ENCODE measurements around the gene SLIT3. TPM values are rescaled to one million over a fixed set of nuclear protein-coding genes. Genes with fewer than 3 reads are reported as not detected.

SLIT3 gene
- total RNA-seq, 1 experiment from 2014 or later, result 0.92 TPM

DNA sequence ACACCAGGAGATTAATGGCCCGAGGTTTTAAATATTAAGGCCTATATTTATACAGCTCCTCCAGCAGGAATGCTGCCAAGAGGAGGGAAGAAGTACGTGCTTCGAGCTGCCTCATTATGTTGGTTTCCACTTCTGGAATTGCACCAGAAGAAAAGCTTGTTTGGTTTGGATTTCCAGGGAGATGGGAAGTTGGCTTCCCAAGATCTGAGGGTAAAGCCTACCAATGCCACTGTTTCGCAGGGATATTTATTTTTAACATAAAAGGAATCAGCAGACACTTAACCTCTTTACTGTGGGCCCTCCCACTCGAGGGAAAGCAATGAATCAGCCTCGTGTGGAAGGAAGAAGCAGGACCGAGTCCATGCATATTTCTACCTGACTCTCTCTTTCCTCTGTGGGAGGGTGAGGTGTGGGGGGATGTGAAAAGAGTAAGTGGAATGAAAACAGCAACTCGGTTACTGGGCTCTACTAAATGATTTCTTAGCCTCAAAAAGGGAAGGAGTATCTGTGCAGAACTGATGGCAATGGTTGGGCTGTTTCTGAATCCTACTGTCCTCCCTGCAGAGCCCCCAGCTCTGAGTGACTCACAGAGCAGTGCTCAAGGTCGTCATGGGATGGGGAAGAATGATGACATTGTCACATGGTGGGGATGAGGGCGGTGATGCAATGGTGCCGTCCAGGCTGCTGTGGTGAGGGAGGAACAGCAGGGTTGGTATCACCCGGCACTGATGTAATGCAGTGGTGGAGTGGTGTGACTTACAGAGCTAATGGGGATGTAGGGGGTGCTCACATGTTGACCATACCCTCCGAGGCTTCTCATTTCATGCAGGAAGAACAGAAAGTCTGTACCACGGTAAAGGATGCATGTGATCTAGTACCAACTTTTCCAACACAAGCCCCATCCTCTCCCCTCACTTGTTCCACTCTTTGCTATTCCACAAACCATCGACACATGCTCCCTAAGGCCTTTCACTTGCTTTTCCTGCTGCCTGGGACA is 506.8 kb downstream of the SLIT3 start:
- H3K36me3 Mint-ChIP-seq (ENCODE audit: insufficient read depth in 1 of 3, low read depth in 3 of 3), result no peaks in the 10 kb centered on the region
- no peak overlapping the region for H4K8ac ChIP-seq (replicated peaks; ENCODE audit: insufficient read length, low read depth, low read length)
- DNase-seq, result no peak
- H3K9ac ChIP-seq (ENCODE audit: extremely low read depth, insufficient read length, low read length), result no peak overlapping the region
- H3K56ac ChIP-seq (ENCODE audit: insufficient read length, low read depth, low read length), result no peak overlapping the region
- no peaks in the 10 kb centered on the region for H3K79me2 ChIP-seq (ENCODE audit: insufficient read depth, low read length)
- no peak overlapping the region for H3K23ac ChIP-seq (ENCODE audit: insufficient read length, low read depth, low read length)
- no peak overlapping the region for H3K4ac ChIP-seq (ENCODE audit: low read depth, low read length)
- H3K23me2 ChIP-seq (ENCODE audit: insufficient read length, low read depth, low read length, poor library complexity, severe bottlenecking), result no peaks in the 10 kb centered on the region
- no peak overlapping the region for H2BK120ac ChIP-seq (ENCODE audit: low read depth, low read length, poor library complexity, severe bottlenecking)
- H2BK20ac ChIP-seq (ENCODE audit: low read depth, low read length, poor library complexity, severe bottlenecking), result no peak overlapping the region
- no peak overlapping the region for H3K27ac ChIP-seq (ENCODE audit: insufficient read length, low read depth, low read length)
- no peak overlapping the region for H3K4me3 Mint-ChIP-seq
- H3K4me1 ChIP-seq (ENCODE audit: insufficient read depth, low read length), result no peaks in the 10 kb centered on the region
- H2AFZ ChIP-seq (ENCODE audit: low read length), result no peak overlapping the region
- WGBS (ENCODE audit: extremely low coverage, insufficient read length, low lambda C conversion rate), result no CpG with 5 or more reads among the region's 15 CpGs
- no peak overlapping the region; a peak in 1 of 7 replicates for H3K27ac Mint-ChIP-seq
- H3K27me3 Mint-ChIP-seq (ENCODE audit: low read depth), result peaks cover 11% of the 10 kb centered on the region
- no peak overlapping the region for H3T11ph ChIP-seq (ENCODE audit: low read length)
- no peak overlapping the region for H4K91ac ChIP-seq (ENCODE audit: insufficient read length, low read depth, low read length)
- H3K79me1 ChIP-seq (ENCODE audit: insufficient read depth, low read depth, low read length, poor library complexity, severe bottlenecking), result no peaks in the 10 kb centered on the region
- no peak overlapping the region for H4K5ac ChIP-seq (ENCODE audit: insufficient read length, low read depth, low read length)
- no peak overlapping the region for H3K18ac ChIP-seq (ENCODE audit: insufficient read length, low read depth, low read length)
- H3K4me2 ChIP-seq (ENCODE audit: insufficient read depth, insufficient read length, low read length), result no peak overlapping the region
- peaks cover 5 to 6% of the 10 kb centered on the region in 2 experiments for H3K4me1 Mint-ChIP-seq
- no peaks in the 10 kb centered on the region for H3K9me3 Mint-ChIP-seq
- H2BK5ac ChIP-seq (ENCODE audit: insufficient read length, low read length), result no peak overlapping the region
- H3K14ac ChIP-seq (ENCODE audit: insufficient read depth, low read length), result no peak overlapping the region
- H3K27me3 ChIP-seq (ENCODE audit: insufficient read depth, low read length), result no peaks in the 10 kb centered on the region
- no peak overlapping the region for H2BK15ac ChIP-seq (ENCODE audit: low read depth, low read length)
- no peaks in the 10 kb centered on the region for H4K20me1 ChIP-seq (ENCODE audit: control insufficient read depth, insufficient read depth, insufficient read length)
- no peaks in the 10 kb centered on the region for H3K9me3 ChIP-seq (ENCODE audit: control insufficient read depth, low read depth, low read length)
- no peak overlapping the region for H2AK5ac ChIP-seq (ENCODE audit: insufficient read length, low read length)
- no peak overlapping the region for H2BK12ac ChIP-seq (ENCODE audit: insufficient read length, low read depth, low read length)
- TF ChIP-seq, protein P1, sequence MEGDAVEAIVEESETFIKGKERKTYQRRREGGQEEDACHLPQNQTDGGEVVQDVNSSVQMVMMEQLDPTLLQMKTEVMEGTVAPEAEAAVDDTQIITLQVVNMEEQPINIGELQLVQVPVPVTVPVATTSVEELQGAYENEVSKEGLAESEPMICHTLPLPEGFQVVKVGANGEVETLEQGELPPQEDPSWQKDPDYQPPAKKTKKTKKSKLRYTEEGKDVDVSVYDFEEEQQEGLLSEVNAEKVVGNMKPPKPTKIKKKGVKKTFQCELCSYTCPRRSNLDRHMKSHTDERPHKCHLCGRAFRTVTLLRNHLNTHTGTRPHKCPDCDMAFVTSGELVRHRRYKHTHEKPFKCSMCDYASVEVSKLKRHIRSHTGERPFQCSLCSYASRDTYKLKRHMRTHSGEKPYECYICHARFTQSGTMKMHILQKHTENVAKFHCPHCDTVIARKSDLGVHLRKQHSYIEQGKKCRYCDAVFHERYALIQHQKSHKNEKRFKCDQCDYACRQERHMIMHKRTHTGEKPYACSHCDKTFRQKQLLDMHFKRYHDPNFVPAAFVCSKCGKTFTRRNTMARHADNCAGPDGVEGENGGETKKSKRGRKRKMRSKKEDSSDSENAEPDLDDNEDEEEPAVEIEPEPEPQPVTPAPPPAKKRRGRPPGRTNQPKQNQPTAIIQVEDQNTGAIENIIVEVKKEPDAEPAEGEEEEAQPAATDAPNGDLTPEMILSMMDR (conservative IDR thresholded peaks at IDR 0.05), result no peak
